Measurements from ENCODE around the gene ASMTL.
"Not testable (repeated sequence)": the region's sequence is repeated elsewhere in the genome, so short reads cannot be mapped to it uniquely, and the experiment has no call there.

Gene ASMTL

DNA sequence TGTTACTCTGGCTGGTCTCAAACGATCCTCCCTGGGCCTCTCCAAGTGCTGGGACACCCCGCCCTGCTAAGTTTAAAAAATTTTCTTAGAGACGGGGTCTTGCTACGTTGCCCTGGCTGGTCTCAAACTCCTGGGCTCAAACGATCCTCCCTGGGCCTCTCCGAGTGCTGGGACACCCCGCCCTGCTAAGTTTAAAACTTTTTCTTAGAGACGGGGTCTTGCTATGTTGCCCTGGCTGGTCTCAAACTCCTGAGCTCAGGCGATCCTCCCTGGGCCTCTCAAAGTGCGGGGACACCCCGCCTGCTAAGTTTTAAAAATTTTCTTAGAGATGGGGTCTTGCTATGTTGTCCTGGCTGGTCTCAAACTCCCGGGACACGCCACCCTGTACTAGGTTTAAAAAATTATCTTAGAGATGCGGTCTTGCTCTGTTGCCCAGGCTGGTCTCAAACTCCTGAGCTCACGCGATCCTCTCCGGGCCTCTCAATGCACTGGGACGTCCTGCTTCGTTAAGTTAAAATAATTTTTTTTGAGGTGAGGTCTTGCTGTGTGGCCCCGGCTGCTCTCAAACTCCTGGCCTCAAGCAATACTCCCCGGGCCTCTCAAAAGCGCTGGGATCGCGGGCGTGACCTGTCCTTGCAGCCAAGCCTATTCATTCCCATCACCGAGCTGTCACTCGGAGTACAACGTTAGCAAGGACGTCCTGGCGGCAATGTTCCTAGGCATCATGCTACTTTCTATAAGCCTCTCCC, 61.9 kb downstream of the ASMTL start:
- peaks cover 30% of the 10 kb centered on the region for H3K4me1 Mint-ChIP-seq (ENCODE audit: low read depth)
- H3K36me3 Mint-ChIP-seq (ENCODE audit: low read depth), result peaks cover 48% of the 10 kb centered on the region
- H3K27me3 Mint-ChIP-seq (ENCODE audit: low read depth), result no peaks in the 10 kb centered on the region

DNA sequence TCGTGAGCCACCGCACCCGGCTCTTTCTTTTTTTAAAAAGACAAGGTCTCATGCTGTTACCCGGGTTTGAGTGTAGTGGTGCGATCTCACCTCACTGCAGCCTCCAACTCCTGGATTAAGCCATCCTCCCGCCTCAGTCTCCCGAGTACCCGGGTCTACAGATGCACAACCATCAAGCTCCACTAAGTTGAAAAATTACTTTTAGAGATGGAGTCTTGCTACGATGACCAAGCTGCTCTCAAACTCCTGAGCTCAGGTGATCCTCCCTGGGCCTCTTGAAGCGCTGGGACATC, 62.8 kb downstream of the ASMTL start:
- no peak overlapping the region for H3K4me3 Mint-ChIP-seq
- H3K27ac Mint-ChIP-seq, result no peak overlapping the region
- peaks cover 47% of the 10 kb centered on the region for H3K36me3 Mint-ChIP-seq (ENCODE audit: low read depth)
- H3K9me3 Mint-ChIP-seq, result no peaks in the 10 kb centered on the region
- H3K4me1 Mint-ChIP-seq (ENCODE audit: low read depth), result peaks cover 24% of the 10 kb centered on the region
- no peaks in the 10 kb centered on the region for H3K27me3 Mint-ChIP-seq (ENCODE audit: low read depth)

More for the DNA sequence above, 61.9 kb downstream of the ASMTL start:
- H3K27ac Mint-ChIP-seq, result peak overlapping the region; percentile 71
- H3K4me3 Mint-ChIP-seq, result peak overlapping the region; percentile 91
- H3K9me3 Mint-ChIP-seq, result no peaks in the 10 kb centered on the region

DNA sequence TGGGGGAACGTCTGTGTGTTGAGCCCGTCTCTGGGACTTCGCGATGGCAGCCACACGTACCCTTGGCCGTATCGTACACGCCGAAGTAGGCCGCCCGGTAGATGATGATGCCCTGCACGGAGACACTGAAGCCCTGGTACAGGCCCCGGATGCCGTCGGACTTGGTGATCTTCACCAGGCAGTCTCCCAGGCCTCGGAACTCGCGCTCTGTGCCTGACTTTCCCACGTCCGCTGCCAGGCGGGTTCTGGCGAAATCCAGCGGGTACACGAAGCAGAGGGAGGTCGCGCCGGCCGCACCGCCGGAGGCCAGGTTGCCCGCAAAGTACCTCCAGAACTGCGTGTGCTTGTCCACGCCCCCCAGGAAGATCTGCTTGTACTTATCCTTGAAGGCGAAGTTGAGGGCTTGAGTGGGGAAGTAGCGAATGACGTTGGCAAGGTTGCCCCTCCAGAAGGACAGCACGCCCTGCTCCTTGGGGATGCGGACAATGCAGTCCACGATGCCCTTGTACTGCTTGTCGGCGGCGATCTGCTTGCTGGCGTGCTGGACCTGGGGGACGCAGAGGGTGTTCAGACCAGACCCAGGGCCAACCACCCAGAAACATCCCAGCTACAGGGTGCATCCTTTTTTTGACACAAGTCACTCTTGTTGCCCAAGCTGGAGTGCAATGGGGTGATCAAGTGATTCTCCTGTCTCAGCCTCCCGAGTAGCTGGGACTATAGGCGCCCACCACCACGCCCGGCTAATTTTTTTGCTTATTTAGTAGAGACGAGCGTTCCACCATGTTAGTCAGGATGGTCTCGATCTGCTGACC, 63.3 kb downstream of the ASMTL start:
- H3K4me3 Mint-ChIP-seq, result peak overlapping the region; percentile 21
- H3K36me3 Mint-ChIP-seq (ENCODE audit: low read depth), result peaks cover 51% of the 10 kb centered on the region
- H3K9me3 Mint-ChIP-seq, result no peaks in the 10 kb centered on the region
- no peak overlapping the region for H3K27ac Mint-ChIP-seq
- H3K27me3 Mint-ChIP-seq (ENCODE audit: low read depth), result no peaks in the 10 kb centered on the region
- peaks cover 19% of the 10 kb centered on the region for H3K4me1 Mint-ChIP-seq (ENCODE audit: low read depth)

DNA sequence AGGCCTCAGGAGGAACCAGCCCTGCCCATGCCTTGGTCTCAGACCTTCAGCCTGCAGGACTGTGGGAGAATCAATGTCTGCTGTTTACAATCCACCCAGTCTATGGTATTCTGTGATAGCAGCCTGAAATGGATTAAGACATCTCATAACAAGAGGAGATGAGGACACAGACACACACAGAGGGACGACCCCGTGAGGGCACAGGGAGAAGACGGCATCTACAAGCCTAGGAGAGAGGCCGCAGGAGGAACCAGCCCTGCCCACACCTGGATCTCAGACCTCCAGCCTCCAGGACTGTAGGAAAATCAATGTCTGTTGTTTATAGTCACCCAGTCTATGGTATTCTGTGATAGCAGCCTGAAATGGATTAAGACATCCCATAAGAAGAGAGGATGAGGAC, 64.1 kb downstream of the ASMTL start:
- H3K4me1 Mint-ChIP-seq (ENCODE audit: low read depth), result peaks cover 13% of the 10 kb centered on the region
- H3K4me3 Mint-ChIP-seq, result peak overlapping the region; percentile 33
- H3K9me3 Mint-ChIP-seq, result no peaks in the 10 kb centered on the region
- peaks cover 50% of the 10 kb centered on the region for H3K36me3 Mint-ChIP-seq (ENCODE audit: low read depth)
- no peaks in the 10 kb centered on the region for H3K27me3 Mint-ChIP-seq (ENCODE audit: low read depth)
- peak overlapping the region; percentile 45 for H3K27ac Mint-ChIP-seq

DNA sequence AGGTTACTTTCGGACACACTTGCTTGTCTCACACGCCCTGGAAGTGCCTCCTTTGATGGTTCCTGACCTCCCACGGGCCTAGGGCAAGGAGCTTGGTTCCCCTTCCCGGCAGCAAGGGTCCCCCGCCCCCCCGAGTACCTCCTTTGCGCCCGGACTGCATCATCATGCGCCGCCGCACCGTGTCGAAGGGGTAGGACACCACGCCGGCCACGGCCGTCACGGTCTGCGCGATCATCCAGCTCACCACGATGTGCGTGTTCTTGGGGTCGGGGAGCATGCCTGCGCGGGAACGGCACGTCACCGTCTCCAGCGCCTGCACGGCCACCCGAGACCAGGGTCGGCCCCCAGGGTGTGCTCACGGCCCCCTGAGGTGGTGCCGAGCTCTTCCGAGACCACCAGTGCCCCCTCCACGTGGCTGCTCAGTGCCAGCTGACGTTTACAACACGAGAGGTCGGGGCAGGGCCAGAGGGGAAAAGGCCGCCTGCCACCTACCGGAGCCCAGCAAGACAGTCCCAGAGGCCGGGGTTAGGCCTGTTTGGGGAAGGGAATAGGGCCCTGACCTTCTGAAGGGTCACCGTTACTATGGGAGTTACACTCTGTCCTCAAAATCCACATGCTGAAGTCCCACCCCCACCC, 65.5 kb downstream of the ASMTL start:
- H3K4me3 Mint-ChIP-seq, result peak overlapping the region; percentile 33
- H3K9me3 Mint-ChIP-seq, result no peaks in the 10 kb centered on the region
- peaks cover 51% of the 10 kb centered on the region for H3K36me3 Mint-ChIP-seq (ENCODE audit: low read depth)
- H3K27me3 Mint-ChIP-seq (ENCODE audit: low read depth), result no peaks in the 10 kb centered on the region
- H3K4me1 Mint-ChIP-seq (ENCODE audit: low read depth), result peaks cover 10% of the 10 kb centered on the region
- no peak overlapping the region for H3K27ac Mint-ChIP-seq

DNA sequence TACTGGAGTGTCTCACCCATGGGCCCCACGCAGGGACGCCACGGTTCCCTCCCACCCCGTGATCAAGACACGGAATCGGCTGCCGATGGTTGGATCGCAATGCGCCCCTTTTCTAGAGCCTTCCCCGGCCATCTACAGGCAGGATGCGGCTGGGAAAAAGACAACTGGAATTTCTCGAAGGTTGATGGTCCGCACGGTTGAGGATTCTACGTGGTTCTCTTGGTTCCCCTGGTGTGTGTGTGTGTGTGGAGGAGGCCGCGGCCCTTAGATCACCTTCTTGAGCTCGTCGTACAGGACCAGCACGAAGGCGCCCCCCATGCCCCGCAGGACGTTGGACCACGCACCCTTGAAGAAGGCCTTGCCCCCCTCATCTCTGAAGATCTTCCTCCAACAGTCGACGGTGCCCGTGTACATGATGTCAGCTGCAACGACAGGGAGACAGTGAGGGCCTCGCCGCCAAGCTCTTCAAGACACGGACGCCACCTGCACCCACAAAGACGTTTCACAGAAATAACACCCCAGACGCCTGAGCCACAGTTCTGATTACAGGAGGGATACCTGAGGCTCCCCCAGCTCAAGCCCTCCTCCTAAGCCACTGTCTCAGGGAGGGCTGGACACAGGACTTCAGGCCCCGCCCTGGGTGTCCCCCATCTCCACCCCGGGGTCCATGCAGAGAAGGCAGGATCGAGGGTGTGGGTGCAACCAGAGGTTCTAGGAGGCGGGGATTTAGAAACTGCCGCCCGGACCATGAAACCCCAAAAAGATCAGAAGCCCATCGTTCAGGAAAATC, 66.2 kb downstream of the ASMTL start:
- Mint-ChIP-seq H3K27ac (no peak overlapping the region), H3K4me3 (no peak overlapping the region), H3K9me3 (no peaks in the 10 kb centered on the region), H3K27me3 (ENCODE audit: low read depth) (no peaks in the 10 kb centered on the region), H3K36me3 (ENCODE audit: low read depth) (peaks cover 51% of the 10 kb centered on the region), H3K4me1 (ENCODE audit: low read depth) (peaks cover 10% of the 10 kb centered on the region)

DNA sequence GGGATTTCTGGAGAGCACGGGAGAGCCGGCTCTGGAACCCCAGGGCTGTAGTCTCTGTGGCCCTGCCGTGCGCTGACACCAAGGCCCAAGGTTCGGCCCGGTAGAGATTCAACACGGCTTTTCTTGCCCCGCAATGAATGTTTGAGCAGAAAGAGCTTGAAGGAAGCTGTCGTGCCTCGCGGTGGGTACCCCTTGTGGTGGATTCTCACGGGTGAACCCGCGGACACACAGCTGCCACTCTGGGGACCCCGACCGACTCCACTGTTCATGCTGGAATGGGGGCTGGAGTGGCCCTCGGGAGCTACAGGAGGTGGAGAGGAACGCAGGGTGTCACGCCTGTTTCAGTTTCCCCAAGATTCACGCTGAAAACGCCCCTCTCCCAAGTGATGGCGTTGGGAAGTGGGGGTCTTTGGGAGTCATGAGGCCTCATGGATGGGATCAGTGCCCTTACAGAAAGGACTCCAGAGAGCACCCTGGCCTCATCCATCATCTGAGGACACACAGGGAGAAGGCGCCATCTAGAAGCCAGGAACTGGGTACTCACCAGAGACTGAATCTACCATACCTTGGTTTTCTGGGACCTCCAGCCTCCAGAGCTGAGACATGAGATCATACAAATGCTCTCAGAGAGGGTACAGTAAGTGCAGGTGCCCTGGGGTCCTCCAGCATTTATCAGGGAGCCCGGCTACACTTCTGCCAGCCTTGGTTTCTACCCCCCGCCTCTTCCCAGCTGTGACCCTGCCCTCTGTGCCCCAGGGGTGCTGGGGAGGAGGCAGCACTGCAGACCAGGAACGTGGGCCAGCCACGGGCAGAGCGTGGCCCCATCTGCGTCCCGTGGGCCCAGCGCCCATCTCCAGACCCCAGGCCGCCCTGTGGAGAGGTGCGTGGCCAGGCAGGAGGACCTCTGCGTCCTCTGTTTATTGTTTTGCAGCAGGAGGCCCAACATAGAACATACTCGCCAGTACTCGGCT, 67.2 kb downstream of the ASMTL start:
- H3K4me1 Mint-ChIP-seq (ENCODE audit: low read depth), result peaks cover 6% of the 10 kb centered on the region
- no peaks in the 10 kb centered on the region for H3K9me3 Mint-ChIP-seq
- H3K27ac Mint-ChIP-seq, result no peak overlapping the region
- no peaks in the 10 kb centered on the region for H3K27me3 Mint-ChIP-seq (ENCODE audit: low read depth)
- H3K36me3 Mint-ChIP-seq (ENCODE audit: low read depth), result peaks cover 45% of the 10 kb centered on the region
- no peak overlapping the region for H3K4me3 Mint-ChIP-seq

DNA sequence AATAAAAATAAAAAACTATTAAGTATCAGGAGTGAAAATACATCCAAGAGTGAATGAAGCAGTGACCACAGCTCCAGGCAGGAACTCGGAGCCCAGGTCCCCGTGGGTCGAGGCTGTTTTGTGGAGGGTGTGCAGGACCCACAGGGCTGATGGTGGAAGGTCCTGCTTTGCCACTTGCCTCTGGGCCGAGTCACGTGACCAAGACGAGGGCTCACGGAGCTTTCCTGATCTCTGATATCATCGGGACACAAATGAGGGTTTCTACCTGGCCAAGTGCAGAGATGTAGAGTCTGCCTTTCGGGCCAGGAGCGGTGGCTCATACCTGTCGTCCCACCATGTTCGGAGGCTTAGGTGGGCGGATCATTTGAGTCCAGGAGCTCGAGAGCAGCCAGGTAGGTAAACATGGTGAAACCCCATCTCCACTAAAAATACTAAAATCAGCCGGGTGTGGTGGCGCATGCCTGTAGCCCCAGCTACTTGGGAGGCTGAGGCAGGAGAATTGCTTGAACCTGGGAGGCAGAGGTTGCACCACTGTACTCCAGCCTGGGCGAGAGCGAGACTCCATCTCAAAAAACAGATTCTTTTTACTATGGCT, 68.0 kb downstream of the ASMTL start:
- peaks cover 6% of the 10 kb centered on the region for H3K4me1 Mint-ChIP-seq (ENCODE audit: low read depth)
- no peaks in the 10 kb centered on the region for H3K9me3 Mint-ChIP-seq
- H3K27ac Mint-ChIP-seq, result no peak overlapping the region
- peaks cover 44% of the 10 kb centered on the region for H3K36me3 Mint-ChIP-seq (ENCODE audit: low read depth)
- no peaks in the 10 kb centered on the region for H3K27me3 Mint-ChIP-seq (ENCODE audit: low read depth)
- H3K4me3 Mint-ChIP-seq, result no peak overlapping the region

DNA sequence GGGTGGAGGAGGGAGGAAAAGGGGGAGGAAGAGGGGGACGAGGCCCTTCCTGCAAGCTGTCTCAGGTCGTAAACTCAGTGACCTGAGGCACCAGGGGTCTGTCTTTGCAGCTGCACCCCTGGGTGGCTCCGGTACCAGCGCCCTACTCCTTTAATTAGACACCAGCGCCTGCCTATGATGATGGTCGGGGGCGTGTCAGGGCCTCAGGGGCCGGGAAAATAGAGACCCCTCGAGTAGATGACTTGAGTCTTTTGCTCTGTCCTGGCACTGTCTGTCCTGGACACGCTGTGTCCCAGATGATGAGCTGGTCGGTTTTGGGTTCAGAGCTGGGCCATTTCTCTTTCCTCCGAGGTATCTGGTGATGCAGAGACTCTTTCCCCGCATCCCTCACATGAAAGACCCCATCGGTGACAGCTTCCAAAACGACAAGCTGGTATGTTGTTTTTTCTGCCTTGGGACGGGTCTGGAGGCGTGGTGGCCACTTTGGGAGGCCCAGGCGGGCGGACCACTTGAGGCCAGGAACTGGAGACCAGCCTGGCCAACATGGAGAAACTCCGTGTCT, 72.0 kb downstream of the ASMTL start:
- H3K27me3 Mint-ChIP-seq (ENCODE audit: low read depth), result no peaks in the 10 kb centered on the region
- H3K36me3 Mint-ChIP-seq (ENCODE audit: low read depth), result peaks cover 19% of the 10 kb centered on the region
- no peak overlapping the region for H3K27ac Mint-ChIP-seq
- H3K4me3 Mint-ChIP-seq, result no peak overlapping the region
- no peaks in the 10 kb centered on the region for H3K4me1 Mint-ChIP-seq (ENCODE audit: low read depth)
- H3K9me3 Mint-ChIP-seq, result no peaks in the 10 kb centered on the region

DNA sequence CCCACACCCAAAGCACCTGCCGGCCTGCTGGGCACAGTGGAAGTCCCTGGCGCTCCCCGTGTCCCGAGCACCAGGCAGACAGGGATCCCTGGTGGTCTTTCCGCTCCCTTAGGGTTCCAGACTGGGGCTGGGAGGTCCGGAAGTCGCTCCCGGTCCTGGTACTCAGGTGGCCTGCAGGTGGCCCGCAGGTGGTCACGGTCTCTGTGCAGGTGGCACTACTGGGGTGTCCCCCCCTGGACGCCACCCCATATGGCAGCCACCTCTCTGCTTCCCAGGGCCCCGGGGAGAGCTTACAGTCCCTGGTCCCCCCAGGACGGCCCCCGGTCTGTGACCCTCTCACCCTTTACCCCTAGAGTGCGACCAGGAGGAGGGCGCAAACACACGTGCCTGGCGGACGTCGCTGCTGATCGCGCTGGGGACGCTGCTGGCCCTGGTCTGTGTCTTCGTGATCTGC, 74.4 kb downstream of the ASMTL start:
- Mint-ChIP-seq H3K4me3 (no peak overlapping the region), H3K27ac (no peak overlapping the region), H3K9me3 (no peaks in the 10 kb centered on the region), H3K4me1 (ENCODE audit: low read depth) (no peaks in the 10 kb centered on the region), H3K27me3 (ENCODE audit: low read depth) (no peaks in the 10 kb centered on the region), H3K36me3 (ENCODE audit: low read depth) (peaks cover 8% of the 10 kb centered on the region)

DNA sequence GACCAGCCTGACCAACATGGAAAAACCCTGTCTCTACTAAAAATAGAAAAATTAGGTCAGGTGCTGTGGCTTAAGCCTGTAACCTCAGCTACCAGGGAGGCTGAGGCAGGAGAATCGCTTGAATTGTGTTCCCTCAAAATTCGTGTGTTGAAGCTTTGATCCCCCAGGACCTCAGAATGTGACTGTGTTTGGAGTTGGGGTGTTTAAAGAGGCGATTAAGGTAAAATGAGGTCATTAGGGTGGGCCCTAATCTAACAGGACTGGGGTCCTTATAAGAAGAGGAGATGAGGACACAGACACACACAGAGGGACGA, 84.4 kb downstream of the ASMTL start:
- Mint-ChIP-seq H3K4me3 (no peak overlapping the region), H3K27me3 (ENCODE audit: low read depth) (no peaks in the 10 kb centered on the region), H3K36me3 (ENCODE audit: low read depth) (peaks cover 10% of the 10 kb centered on the region), H3K27ac (peak overlapping the region; percentile 55), H3K4me1 (ENCODE audit: low read depth) (peaks cover 4% of the 10 kb centered on the region), H3K9me3 (no peaks in the 10 kb centered on the region)

DNA sequence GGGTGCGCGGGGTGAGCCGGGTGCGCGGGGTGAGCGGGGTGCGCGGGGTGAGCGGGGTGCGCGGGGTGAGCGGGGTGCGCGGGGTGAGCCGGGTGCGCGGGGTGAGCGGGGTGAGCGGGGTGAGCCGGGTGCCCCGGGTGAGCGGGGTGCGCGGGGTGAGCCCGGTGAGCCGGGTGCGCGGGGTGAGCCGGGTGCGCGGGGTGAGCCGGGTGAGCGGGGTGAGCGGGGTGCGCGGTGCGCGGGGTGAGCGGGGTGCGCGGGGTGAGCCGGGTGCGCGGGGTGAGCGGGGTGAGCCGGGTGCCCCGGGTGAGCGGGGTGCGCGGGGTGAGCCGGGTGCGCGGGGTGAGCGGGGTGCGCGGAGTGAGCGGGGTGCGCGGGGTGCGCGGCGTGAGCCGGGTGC, 86.3 kb downstream of the ASMTL start:
- H3K27me3 Mint-ChIP-seq (ENCODE audit: low read depth); H3K4me1 Mint-ChIP-seq (ENCODE audit: low read depth); H3K9me3 Mint-ChIP-seq; H3K4me3 Mint-ChIP-seq; H3K27ac Mint-ChIP-seq: not testable (repeated sequence)
- H3K36me3 Mint-ChIP-seq (ENCODE audit: low read depth), result peaks cover 19% of the 10 kb centered on the region

DNA sequence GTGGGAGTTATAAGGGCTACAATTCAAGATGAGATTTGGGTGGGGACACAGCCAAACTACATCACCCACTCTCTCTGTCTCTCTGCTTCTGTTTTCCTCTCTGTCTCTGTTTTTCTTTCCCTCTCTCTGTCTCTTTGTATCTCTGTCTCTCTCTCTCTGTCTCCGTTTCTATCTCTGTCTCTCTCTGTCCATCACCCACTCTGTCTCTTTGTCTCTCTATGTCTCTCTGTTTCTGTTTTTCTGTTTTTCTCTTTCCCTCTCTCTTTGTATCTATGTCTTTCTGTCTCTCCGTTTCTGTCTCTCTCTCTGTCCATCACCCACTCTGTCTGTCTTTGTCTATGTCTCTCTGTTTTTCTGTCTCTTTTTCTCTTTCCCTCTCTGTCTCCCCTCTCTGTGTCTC, 90.8 kb downstream of the ASMTL start:
- no peaks in the 10 kb centered on the region for H3K27me3 Mint-ChIP-seq (ENCODE audit: low read depth)
- H3K9me3 Mint-ChIP-seq, result peaks cover 14% of the 10 kb centered on the region
- H3K36me3 Mint-ChIP-seq (ENCODE audit: low read depth), result peaks cover 38% of the 10 kb centered on the region
- peaks cover 4% of the 10 kb centered on the region for H3K4me1 Mint-ChIP-seq (ENCODE audit: low read depth)
- peak overlapping the region; percentile 13 for H3K27ac Mint-ChIP-seq
- no peak overlapping the region for H3K4me3 Mint-ChIP-seq

All from T-helper 1 cell treated with Interleukin-12 subunit alpha and Interleukin-12 subunit beta and Interleukin-4 antibody, amounts not matched to agents 30 μg/mL and 1 μg/mL, for 36 hours (primary cell).